GM18858 (cell line): ENCODE measurements around the gene GADL1.
A peak's percentile ranks its signal among the peaks of the same experiment; 100 is the strongest.

ENCODE experiments used
- ATAC-seq: cut with Tn5 transposase; IDR thresholded peaks from one replicate; pipeline ENCODE4 v1.9.1; 2021; ENCODE audit not compliant: unreplicated experiment

GADL1 gene

DNA sequence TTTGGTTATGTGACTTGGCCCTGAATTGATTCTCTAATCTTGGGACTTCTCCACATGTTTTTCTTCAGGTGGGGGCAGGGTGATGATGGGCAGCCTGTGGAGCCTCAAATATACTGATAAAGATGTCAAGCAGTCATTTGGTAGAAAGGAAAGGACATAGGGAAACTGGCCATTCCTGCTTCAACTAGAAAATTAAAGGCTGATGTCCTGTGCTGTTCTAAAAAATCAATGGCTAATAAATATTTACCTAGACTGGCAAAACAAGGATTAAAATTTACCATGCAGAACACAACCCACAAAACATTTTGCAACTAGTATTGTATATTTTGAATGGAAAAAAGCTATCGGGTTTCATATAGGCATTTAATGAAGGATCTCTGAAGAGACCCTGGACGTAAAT, 133.7 kb downstream of the GADL1 start:
- no peak for ATAC-seq

DNA sequence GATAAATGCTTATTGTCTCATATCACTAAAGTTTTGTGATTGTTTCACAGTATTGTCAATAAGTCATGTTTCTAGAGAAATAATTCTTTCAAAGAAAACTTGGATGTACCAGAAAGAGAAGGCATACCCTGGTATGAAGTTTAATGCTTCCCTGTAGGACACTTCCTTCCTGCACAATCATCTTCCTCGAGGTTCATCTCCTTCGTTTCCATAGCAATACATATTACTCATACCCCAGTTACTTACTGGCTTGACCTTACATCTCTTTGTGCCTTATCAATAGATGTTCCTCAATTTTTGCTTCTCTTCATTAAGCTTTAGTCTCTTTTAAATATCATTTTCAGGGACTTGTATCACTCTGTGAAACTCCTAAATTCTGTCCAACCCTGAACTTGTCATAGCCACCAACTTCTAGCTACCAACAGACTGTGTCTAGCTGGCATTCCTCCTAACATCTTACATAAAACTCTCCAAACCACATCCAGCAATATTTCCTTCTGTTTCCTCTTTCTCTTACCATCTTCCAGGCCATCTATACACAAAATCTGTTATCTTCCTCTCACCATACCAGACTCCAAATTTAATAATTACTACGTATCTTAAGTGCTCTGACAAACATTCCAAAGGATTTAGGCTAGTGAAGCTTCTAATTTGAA, 134.3 kb downstream of the GADL1 start:
- no peak for ATAC-seq

- ATAC-seq = no peak
These were observed 138.2 kb downstream of the GADL1 start for GRCh38 chr3:30756218-30756617.

DNA sequence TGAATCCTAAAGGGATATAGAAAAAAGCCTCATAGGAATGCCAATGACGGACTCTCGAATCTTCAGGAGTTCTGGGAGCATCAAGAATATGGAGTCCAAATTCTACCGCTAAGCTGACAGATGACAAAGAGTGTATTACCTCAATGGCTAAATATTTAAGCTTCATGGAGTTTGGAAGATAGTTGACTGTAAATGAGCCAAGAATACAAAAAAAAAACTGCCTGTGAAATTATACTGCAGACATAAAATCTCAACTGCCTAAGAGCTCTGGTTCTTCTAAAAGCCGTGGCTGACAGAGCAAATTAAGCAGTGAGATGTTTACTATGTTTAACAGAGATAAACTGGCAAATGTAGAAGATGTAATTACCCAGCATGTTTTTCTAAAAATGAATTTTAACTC, 140.0 kb downstream of the GADL1 start:
- ATAC-seq = no peak

DNA sequence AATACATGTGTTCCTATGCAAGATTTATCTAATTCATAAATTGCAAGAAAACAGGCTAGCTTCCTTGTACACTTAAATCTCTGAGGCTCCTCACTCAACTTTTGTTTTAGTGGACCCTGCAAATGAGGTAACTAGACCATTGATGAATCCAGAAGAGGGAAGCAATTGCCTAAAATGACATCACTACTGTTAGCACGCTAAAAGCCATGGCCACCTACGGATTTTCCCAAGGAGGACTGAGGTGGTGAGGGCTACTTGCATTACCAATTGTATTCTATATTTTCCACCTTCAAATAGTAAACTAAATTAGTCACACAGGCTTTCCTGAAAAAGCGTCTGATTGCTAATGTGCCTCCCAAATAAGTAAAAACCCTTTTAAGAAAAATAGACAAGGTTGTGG, 140.7 kb downstream of the GADL1 start:
- ATAC-seq = no peak

DNA sequence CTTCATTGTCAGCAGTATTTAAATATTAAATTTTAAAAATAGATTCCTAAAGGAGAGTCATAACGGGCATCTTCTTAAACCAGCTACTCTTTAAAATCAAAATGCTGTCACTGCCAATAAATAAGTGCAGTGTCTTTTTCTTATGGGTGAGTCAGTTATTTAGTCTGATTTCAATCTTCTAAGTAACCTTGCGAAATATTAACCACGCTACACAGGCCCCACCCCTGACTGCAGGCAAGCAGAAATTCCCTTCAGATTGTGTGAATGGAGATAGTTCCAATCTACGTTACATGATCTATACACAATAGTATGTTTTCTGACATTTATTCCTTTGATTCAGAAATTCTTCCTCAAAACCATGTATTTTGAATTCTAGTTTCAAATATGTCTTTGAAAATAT, 141.5 kb downstream of the GADL1 start:
- ATAC-seq = no peak

- no peak for ATAC-seq
These were observed 142.0 kb downstream of the GADL1 start for GRCh38 chr3:30752491-30752890.

DNA sequence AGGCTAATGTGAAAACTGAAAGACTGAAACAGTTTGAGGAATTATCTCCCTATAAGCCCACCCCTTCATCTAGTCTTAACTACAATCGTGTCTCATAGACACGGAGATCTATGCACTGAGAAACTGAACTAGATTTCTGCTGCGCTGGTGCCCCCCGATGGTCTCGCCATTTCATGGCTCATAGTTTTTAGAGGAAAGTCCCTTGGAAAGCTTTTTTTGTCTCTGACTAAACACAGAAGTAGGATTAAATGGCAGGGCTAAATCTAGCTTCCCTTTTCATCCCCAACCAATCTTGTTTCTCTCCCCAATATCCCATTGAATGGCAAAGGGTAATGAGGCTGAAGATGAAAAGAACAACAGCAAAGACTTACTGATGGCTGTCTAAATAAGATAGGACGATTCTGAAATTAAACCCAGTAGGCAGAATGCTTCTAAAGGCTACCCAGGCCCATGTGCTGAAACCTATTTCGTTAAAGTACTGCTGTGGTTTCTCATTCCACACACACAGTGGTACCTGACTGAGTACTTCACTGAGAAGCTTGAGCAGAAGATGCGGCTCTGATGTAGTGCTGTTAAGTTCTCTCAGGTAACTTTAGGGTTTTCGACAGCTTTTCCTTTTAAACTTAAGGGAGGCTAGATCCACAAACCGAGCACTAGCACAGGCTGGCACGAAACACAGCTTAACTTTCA, 142.7 kb downstream of the GADL1 start:
- ATAC-seq = peak; percentile 70

DNA sequence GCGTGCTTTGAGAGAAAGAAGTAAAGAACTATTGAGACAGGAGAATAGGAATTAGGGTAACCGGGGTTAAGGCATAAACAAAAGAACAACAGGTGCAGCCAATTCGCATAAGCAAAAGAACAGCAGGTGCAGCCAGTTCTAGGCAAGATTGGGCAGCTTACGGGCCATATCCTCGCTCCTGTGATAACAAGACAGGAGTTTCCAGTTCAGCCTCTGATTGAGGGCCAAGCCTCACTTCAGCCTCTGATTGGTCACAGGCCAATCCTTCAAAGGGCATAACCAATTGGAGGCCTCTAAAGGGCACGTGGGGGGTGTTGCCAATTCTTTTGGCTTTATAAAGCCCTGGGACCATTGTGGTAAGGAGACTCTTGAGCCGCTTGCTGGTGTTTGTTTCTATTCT, 143.5 kb downstream of the GADL1 start:
- no peak for ATAC-seq

- ATAC-seq = no peak
These were observed 145.2 kb downstream of the GADL1 start for GRCh38 chr3:30749230-30749629.

DNA sequence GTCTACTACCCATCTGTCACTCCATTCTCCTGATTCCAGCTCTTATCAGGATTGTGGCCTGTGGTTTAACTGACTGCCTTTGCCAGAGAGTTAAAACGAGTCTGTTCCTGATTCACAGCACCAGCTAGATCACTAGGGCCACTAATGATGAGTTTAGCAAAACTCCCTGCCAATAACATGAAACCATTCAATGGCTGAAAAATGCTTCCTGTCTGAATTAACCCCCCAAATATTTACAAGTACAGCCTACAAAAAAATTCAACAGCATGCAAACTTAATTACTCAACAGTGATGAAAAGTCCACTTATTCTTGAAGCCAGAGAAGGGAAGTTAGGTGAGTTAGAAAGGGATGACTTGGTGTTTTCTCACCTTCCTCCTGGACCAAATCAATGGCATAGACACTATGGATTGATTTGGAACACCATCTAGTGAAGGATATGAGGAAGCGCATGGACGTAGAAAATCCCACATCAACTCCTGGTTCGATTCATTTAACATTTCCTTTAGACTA, 146.6 kb downstream of the GADL1 start:
- no peak for ATAC-seq

DNA sequence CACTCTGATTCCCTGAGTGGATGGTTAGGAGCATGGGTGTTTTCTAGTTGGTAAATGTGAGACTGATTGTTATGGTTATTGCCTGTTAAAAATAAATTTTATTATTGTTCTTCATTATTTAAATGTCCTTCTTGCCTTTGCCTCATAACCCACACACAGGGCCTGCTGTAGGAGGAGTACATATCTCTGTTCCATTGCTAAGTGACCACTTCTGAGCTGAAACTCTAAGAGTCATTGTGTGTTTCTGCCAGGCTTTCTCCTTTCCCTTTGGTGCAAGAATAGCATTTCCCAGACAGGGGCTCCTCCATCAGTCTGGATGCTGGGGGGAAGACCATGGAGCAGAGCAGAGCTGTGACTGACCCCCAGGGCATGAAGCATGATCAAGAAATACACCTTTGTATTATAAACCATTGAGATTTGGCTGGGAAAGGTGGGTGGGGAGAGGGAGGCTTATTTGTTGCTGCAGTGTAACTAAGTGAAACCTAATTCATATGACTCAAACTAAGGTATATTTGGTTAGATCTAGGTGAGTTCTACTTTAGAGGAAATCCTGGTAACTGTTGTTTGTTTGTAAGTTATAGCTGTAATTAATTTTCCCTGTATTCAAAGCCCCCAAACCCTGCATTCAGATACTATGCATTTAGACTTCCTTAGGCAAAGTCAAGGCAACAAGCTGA, 150.7 kb downstream of the GADL1 start:
- no peak for ATAC-seq

DNA sequence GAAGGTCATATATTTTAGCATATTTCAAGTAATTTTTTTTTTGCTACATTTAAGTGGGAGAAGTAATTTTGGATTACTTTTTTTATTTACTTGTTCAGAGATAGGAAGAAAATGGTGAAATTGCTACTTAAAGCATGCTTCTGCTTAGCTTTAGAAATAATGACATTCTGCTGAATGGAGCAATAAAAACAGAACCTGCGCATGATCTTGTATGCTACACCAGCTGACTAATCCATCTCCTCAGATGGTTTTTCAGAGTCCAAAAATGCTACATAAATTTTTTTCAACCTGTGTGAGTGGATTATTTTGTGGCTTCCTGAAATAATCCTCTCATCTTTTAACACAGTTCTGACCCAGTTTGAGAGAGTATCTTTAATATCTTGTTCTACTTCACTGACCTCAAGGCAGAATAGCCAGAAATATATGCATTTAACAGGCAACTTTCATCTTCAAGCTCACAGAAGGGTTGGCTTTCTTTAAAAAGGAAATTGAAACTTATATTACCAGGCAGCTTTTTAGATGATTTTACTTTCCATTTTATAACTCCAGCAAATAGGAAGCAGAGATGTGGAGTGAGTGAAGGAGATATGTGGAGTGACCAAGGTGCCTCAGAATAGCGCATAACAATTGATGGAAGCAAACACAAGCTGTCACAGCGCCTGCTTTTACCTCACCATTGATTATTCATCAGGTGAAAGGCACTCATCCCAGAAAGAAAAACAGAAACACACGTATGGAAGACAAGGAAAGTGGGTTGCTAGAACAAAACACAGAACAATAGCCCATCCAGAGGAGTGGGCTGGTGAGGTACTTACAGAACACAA, 151.5 kb downstream of the GADL1 start:
- no peak for ATAC-seq

GRCh38 chr3:30741889-30742288, 152.6 kb downstream of the GADL1 start:
- ATAC-seq = no peak

GRCh38 chr3:30738605-30739004, 155.9 kb downstream of the GADL1 start:
- ATAC-seq = no peak

- no peak for ATAC-seq
These were observed 156.5 kb downstream of the GADL1 start for GRCh38 chr3:30737743-30738499.

GRCh38 chr3:30733696-30734095, 160.8 kb downstream of the GADL1 start:
- ATAC-seq = no peak

- ATAC-seq = no peak
These were observed 161.3 kb downstream of the GADL1 start for GRCh38 chr3:30733209-30733608.

GRCh38 chr3:30730967-30731366, 163.5 kb downstream of the GADL1 start:
- ATAC-seq = no peak

GRCh38 chr3:30729936-30730335, 164.5 kb downstream of the GADL1 start:
- ATAC-seq = no peak

DNA sequence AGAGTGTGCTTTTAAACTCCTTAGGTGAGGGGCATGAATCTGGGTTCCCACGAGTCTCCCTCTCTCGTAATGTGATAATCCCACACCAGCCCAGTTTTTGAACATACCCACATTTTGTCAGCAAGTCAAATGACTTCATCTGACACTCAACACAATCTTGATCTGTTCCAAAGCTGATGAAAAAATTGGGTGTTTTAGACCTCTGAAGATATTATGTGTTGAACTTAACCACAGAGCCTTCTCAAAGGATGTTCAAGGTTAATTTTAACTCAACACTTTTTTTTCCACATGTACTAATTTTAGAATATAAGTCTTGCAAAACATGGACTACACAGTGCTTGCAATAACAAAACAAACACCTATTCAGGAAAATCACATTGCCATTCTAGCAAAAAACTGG, 164.9 kb downstream of the GADL1 start:
- no peak for ATAC-seq
